HG02852 (cell line): ENCODE data around the gene GSX1.

Experiments used
- ATAC-seq: cut with Tn5 transposase; IDR thresholded peaks from one replicate; pipeline ENCODE4 v1.9.1; 2021; ENCODE audit warnings: mild to moderate bottlenecking, moderate library complexity; ENCODE audit not compliant: unreplicated experiment

The GSX1 gene

GRCh38 chr13:27826379-27827353, 34.4 kb downstream of the GSX1 start:
- no peak for ATAC-seq

DNA sequence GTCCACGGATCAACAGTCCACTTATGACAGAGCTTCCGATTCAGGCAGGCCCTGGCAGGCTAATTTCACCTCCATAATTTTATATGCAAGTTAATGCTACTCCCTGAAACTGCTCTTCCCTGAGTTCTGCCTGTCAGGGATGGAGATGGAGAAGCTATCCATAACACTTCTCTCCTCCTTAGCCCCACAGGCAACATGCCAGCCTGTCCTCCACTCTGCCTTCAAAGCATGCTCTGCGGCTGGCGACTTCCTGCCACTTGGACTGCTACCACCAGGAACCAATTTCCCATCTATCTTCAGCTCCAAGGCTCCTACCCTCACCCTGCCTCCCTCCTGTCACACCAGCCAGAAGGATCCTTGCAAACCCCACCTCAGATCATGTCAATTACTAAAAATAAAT, 35.4 kb downstream of the GSX1 start:
- no peak for ATAC-seq

DNA sequence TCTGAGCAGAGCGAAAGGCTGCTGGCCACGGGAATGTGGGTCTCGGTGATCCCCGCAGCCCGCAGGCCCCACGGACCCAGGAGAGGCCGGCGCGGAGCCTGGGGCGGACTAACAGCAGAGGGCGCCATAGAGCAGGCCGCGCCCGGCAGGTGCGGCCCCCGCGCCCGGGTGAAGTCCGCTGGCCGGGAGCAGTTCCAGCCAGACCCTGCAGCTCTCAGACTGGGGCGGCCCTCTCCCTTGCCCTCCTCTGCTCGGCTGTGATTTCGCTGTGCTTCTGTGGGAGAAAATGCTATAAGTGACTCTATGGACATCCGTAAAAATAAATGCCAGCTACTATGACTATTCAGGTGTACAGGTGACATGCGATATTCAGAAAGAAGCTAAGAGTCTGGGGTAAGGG, 37.7 kb downstream of the GSX1 start:
- ATAC-seq: peak; percentile 79

DNA sequence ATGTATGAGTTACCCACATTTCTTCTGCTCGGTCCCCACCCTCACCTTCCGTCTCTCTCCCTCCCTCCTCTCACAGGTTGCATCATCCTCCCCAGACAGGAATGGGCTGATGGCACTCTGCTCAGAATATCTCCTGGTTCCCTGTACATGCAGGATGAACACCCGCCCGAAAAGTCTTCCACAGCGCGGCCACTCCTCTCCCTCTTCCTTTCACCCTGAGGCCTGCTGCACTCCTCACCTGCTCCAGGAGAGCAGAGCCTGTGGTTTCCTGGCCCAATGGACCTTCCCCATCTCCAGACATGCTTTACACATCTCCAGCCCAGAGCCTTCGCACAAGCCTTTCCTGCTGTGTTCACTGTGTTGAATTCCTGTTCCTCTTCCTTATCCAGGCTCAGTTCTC, 40.9 kb downstream of the GSX1 start:
- no peak for ATAC-seq

DNA sequence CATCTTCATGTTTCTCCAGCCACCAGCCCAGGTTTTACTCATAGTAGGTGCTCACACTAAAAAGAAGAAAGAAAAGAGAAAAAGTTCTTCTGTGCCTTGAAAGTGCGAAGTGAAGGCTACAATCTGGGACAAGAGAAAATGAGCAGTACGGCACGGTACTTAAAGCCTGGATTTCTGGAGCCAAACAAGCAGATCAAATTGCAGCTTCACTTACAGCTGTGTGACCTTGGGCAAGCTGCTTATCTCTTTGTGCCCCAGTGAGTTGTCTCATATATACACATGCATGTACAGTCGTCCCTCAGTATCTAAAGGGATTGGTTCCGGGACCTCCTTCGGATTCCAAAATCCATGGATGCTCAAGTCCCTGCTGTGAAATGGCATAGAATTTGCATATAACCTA, 41.8 kb downstream of the GSX1 start:
- no peak for ATAC-seq

GRCh38 chr13:27835799-27836198, 43.5 kb downstream of the GSX1 start:
- no peak for ATAC-seq

- no peak for ATAC-seq
These were observed 47.7 kb downstream of the GSX1 start for GRCh38 chr13:27839809-27840467.

DNA sequence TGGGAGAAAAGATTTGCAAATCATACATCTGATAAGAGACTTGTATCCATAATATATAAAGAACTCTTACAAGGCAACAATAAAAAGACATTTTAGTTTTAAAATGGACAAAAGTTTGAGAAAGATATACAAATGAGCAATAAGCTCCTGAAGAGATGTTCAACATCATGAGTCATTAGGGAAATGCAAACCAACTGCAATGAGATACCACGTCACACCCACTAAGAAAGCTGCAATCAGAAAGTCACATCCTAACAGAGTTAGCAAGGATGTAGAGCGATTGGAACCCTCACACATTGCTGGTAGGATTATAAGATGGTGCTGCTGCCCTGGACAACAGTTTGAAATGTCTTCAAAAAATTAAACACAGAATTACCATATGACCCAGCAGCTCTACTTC, 50.3 kb downstream of the GSX1 start:
- no peak for ATAC-seq
